ENCODE results near the gene KITLG. TPM values are rescaled to one million over a fixed set of nuclear protein-coding genes. Genes with fewer than 3 reads are reported as not detected.
"Not testable (repeated sequence)": the region's sequence is repeated elsewhere in the genome, so short reads cannot be mapped to it uniquely, and the experiment has no call there.

The KITLG gene
- total RNA-seq, 1 experiment from 2014 or later: 7.4 TPM

DNA sequence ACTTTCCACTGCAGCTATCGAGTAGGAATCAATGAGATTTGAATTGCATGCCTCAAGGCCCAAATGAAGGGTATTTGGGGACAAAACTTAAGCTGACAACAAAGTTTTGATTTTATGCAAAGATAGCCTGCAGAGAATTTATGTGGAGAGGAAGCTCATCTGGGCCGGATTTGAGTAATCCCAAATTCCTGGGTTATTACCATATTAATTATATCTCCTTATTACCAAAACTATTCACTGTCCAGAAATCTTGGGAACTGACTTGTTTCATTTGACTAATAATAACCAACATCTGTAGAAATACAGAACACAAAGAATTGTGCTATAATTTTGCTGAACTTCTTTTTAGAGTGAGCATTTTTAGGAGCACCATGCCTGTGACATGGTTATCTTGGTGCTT is 70.4 kb downstream of the KITLG start:
- no peak for DNase-seq (ENCODE audit: low read depth, low spot score)
- Histone ChIP-seq H3K36me3 (ENCODE audit: control insufficient read depth, insufficient read depth, low read length) (no peaks in the 10 kb centered on the region), H3K9me3 (ENCODE audit: control insufficient read depth, insufficient read depth, low read depth, low read length) (no peaks in the 10 kb centered on the region; the same call in 1 of the 2 replicates), H3K27me3 (ENCODE audit: control insufficient read depth, insufficient read depth, low read length) (no peaks in the 10 kb centered on the region), H3K4me1 (ENCODE audit: control insufficient read depth, insufficient read depth, low read length) (no peaks in the 10 kb centered on the region), H3K27ac (ENCODE audit: low read length) (no peak overlapping the region), H3K4me3 (ENCODE audit: low read depth in 2 of 2, low read length in 2 of 2) (no peak overlapping the region)
- no peak for ATAC-seq
- BruUV-seq (replicated peaks): no TSS peak
- intact Hi-C loops (cut with micrococcal nuclease; ENCODE audit: unreplicated experiment): no loop called here
- TF ChIP-seq, protein P1, sequence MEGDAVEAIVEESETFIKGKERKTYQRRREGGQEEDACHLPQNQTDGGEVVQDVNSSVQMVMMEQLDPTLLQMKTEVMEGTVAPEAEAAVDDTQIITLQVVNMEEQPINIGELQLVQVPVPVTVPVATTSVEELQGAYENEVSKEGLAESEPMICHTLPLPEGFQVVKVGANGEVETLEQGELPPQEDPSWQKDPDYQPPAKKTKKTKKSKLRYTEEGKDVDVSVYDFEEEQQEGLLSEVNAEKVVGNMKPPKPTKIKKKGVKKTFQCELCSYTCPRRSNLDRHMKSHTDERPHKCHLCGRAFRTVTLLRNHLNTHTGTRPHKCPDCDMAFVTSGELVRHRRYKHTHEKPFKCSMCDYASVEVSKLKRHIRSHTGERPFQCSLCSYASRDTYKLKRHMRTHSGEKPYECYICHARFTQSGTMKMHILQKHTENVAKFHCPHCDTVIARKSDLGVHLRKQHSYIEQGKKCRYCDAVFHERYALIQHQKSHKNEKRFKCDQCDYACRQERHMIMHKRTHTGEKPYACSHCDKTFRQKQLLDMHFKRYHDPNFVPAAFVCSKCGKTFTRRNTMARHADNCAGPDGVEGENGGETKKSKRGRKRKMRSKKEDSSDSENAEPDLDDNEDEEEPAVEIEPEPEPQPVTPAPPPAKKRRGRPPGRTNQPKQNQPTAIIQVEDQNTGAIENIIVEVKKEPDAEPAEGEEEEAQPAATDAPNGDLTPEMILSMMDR (IDR thresholded peaks at IDR 0.05): no peak
- TF ChIP-seq TCF7L2 (IDR thresholded peaks at IDR 0.05; ENCODE audit: low read depth, low read length) (no peak), SIN3A (IDR thresholded peaks at IDR 0.05; ENCODE audit: borderline replicate concordance, insufficient read depth, low read depth, low read length) (no peak), POLR2AphosphoS5 (IDR thresholded peaks at IDR 0.05; ENCODE audit: low read depth, low read length) (no peak)
- TF ChIP-seq, protein P2, sequence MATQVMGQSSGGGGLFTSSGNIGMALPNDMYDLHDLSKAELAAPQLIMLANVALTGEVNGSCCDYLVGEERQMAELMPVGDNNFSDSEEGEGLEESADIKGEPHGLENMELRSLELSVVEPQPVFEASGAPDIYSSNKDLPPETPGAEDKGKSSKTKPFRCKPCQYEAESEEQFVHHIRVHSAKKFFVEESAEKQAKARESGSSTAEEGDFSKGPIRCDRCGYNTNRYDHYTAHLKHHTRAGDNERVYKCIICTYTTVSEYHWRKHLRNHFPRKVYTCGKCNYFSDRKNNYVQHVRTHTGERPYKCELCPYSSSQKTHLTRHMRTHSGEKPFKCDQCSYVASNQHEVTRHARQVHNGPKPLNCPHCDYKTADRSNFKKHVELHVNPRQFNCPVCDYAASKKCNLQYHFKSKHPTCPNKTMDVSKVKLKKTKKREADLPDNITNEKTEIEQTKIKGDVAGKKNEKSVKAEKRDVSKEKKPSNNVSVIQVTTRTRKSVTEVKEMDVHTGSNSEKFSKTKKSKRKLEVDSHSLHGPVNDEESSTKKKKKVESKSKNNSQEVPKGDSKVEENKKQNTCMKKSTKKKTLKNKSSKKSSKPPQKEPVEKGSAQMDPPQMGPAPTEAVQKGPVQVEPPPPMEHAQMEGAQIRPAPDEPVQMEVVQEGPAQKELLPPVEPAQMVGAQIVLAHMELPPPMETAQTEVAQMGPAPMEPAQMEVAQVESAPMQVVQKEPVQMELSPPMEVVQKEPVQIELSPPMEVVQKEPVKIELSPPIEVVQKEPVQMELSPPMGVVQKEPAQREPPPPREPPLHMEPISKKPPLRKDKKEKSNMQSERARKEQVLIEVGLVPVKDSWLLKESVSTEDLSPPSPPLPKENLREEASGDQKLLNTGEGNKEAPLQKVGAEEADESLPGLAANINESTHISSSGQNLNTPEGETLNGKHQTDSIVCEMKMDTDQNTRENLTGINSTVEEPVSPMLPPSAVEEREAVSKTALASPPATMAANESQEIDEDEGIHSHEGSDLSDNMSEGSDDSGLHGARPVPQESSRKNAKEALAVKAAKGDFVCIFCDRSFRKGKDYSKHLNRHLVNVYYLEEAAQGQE (IDR thresholded peaks at IDR 0.05; ENCODE audit: insufficient read depth in 1 of 2, low read depth in 2 of 2, low read length in 1 of 2): no peak
- in situ Hi-C loops (cut with HindIII; ENCODE audit: low pct_unique_long_range_greater_than_20kb, low sequenced_read_pairs): no loop called here
- POLR2A ChIA-PET: no interaction called here
- CTCF ChIA-PET: no interaction called here

DNA sequence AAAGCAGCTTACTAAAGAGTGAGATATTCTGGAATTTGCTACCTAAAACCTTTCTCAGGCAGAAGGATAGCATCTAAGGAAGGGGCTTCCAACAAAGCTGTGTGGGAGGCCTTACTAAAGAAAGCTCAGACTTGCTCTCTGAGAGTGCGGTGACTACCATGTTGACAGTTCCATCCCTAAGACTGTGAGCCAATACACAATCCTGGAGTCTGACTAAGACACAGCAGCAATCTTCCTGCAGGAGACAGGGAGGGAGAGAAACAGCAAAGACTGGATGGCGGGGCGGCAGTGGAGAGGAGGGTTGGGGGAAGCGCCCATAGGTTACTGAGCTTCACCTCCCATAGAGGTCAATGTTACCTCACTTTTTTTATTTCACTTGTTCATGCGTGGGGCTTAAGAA is 70.9 kb downstream of the KITLG start:
- H3K4me1 ChIP-seq (ENCODE audit: control insufficient read depth, insufficient read depth, low read length): no peaks in the 10 kb centered on the region
- H3K4me3 ChIP-seq (ENCODE audit: low read depth in 2 of 2, low read length in 2 of 2): no peak overlapping the region
- DNase-seq (ENCODE audit: low read depth, low spot score) (no peak), ATAC-seq (no peak)
- BruUV-seq (replicated peaks): no TSS peak
- no peaks in the 10 kb centered on the region for H3K36me3 ChIP-seq (ENCODE audit: control insufficient read depth, insufficient read depth, low read length)
- in situ Hi-C loops (cut with HindIII; ENCODE audit: low pct_unique_long_range_greater_than_20kb, low sequenced_read_pairs): no loop called here
- CTCF ChIA-PET: no interaction called here
- TF ChIP-seq POLR2AphosphoS5 (IDR thresholded peaks at IDR 0.05; ENCODE audit: low read depth, low read length) (no peak), TCF7L2 (IDR thresholded peaks at IDR 0.05; ENCODE audit: low read depth, low read length) (no peak), SIN3A (IDR thresholded peaks at IDR 0.05; ENCODE audit: borderline replicate concordance, insufficient read depth, low read depth, low read length) (no peak)
- TF ChIP-seq, protein P2 (IDR thresholded peaks at IDR 0.05; ENCODE audit: insufficient read depth in 1 of 2, low read depth in 2 of 2, low read length in 1 of 2): no peak
- TF ChIP-seq, protein P1 (IDR thresholded peaks at IDR 0.05): no peak
- POLR2A ChIA-PET: no interaction called here
- H3K9me3 ChIP-seq (ENCODE audit: control insufficient read depth, insufficient read depth, low read depth, low read length): no peaks in the 10 kb centered on the region; the same call in 1 of the 2 replicates
- intact Hi-C loops (cut with micrococcal nuclease; ENCODE audit: unreplicated experiment): no loop called here
- no peak overlapping the region for H3K27ac ChIP-seq (ENCODE audit: low read length)
- no peaks in the 10 kb centered on the region for H3K27me3 ChIP-seq (ENCODE audit: control insufficient read depth, insufficient read depth, low read length)

DNA sequence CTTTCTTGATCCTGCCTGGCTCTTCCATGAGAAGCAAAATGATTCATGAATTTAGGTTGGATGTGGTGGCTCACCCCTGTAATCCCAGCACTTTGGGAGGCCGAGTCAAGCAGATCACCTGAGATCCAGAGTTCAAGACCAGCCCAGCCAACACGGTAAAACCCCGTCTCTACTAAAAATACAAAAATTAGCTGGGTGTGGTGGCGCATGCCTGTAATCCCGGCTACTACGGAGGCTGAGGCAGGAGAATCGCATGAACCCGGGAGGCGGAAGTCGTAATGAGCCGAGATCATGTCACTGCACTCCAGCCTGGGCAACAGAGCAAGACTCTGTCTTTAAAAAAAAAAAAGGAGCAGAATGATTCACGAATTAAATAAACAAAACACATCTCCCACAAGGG is 72.4 kb downstream of the KITLG start:
- H3K4me3 ChIP-seq (ENCODE audit: low read depth in 2 of 2, low read length in 2 of 2); H3K36me3 ChIP-seq (ENCODE audit: control insufficient read depth, insufficient read depth, low read length); H3K27ac ChIP-seq (ENCODE audit: low read length); CTCF ChIA-PET; H3K27me3 ChIP-seq (ENCODE audit: control insufficient read depth, insufficient read depth, low read length); DNase-seq (ENCODE audit: low read depth, low spot score); in situ Hi-C loops (cut with HindIII; ENCODE audit: low pct_unique_long_range_greater_than_20kb, low sequenced_read_pairs); BruUV-seq (replicated peaks); POLR2A ChIA-PET; intact Hi-C loops (cut with micrococcal nuclease; ENCODE audit: unreplicated experiment); ATAC-seq; H3K4me1 ChIP-seq (ENCODE audit: control insufficient read depth, insufficient read depth, low read length); H3K9me3 ChIP-seq (ENCODE audit: control insufficient read depth, insufficient read depth, low read depth, low read length): not testable (repeated sequence)
